GM15510 (cell line): ENCODE measurements around the gene RUSC1.

ENCODE experiments used
- POLR2A ChIP-seq: IDR thresholded peaks from 3 replicates; pipeline ENCODE4 v1.6.1; 2011; ENCODE audit warnings: borderline replicate concordance; ENCODE audit not compliant: insufficient read length; ENCODE audit errors: extremely low read depth

The RUSC1 gene

GRCh38 chr1:155293086-155293749, 27.5 kb upstream of the RUSC1 start:
- TF ChIP-seq POLR2A = no peak

DNA sequence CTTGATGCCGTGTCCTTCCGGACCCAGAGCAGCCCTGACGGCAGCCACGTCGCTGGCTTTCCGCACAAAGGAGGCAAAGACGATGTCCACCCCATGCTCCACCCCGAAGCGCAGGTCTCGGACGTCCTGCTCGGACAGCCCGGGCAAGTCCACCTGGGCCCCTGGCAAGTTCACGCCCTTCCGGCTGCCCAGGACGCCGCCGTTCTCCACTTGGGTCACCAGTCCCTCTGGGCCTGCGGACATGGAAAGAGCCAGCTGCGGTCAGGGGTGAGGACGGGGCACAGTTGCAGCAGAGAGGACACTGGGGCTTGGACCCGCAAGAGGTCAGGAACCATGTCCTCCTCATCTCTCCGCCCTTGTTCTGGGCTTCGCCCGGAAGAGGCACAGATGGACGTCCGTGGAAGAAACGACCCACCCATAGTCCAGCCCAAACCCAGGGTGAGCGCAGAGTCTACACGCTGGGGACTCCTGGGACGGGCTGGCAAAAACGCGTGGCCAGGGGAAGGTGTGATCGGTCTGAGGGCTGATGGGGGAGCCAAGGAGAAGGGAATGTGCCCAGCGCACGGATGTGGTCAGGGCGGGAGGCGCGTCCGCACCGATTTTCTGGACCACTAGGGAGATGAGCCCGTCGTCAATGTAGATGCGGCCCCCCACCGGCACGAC, 26.0 kb upstream of the RUSC1 start:
- no peak for TF ChIP-seq POLR2A

DNA sequence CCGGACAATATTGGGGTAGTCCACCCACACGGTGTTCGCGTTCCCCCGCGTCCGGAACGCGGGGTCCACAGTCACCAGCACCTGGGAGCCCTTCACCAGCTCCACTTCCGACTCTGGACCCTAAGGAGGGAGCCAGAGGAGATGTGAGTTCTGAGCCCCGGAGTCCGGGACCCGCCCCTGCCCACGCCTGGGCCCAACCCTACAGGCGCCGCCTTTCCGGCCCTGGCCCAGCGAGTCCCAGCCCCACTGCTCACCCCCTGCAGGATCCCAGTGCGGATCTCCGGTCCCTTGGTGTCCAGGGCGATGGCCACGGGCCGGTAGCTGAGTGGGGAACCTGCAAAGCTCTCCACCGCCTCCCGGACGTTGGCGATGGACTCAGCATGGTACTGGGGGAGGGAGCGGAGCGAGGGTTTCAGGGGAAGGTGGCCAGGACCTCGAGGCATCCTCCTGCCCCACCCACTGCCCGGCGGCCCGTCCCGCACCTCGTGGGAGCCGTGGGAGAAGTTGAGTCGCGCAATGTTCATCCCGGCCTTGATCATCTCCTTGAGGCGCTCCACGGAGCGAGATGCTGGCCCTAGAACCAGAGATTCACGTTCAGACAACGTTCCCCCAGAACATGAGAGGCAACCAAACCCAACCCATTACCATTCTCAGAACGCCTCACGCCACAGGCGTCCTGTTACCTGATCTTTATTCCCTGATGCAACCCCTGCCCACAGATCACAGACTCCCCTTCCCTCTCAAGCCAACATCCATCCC, 25.3 kb upstream of the RUSC1 start:
- TF ChIP-seq POLR2A = no peak

DNA sequence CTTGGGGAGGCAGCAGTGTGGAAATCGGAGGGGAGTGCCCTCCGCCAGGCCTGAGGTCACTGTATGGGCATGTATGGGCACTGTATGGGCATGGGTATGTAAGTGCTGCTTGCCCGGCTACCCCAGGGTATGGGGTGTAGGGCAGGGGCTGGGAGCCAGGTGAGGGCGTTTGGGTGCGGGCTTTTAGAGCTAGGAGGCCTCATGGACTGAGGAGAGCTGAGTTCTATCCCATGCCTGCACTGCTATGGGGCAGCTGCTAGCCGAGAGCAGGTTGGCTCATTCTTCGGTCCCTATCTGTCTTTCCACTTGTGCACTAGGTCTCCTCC, 24.8 kb upstream of the RUSC1 start:
- no peak for TF ChIP-seq POLR2A

- no peak for TF ChIP-seq POLR2A
These were observed 24.0 kb upstream of the RUSC1 start for GRCh38 chr1:155296661-155297060.

GRCh38 chr1:155297384-155297783, 23.3 kb upstream of the RUSC1 start:
- TF ChIP-seq POLR2A = no peak

- TF ChIP-seq POLR2A = no peak
These were observed 20.7 kb upstream of the RUSC1 start for GRCh38 chr1:155300024-155300423.

DNA sequence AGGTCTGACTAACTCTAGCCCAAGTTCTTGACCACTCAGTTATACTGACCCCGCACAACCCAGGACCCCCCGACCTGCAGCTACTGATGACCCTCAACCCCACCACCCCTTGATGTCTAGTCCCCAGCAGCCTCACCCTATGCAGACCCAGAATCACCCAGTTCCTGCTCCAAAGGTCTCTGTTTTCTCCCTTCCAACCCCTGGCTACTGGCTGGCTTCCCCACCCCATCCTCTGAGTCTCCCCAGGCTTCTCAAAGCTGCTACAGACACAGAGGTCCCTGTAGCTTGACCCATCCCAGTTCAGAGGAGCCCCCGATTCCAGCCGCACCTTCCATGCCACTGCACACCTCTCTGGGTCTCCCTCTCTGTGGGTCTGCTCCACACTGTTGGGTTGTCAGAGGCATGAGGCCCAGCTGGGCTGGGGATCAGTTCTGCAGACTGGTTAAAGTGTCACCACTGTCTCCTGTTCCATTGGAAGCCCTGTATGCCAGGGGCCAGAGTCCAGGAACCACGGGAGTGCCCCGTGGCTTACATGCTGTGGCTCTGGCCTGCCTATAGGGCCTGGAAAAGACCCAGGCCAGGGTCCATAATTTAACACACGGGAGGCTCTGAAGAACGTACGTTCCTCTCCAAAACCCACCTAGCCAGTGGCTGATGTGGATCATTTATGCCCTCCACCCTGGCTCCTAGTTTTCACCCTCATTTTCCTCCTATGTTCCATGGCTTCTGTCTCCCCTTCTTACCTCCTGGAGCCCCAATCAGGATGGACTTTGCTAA, 20.0 kb upstream of the RUSC1 start:
- no peak for TF ChIP-seq POLR2A

DNA sequence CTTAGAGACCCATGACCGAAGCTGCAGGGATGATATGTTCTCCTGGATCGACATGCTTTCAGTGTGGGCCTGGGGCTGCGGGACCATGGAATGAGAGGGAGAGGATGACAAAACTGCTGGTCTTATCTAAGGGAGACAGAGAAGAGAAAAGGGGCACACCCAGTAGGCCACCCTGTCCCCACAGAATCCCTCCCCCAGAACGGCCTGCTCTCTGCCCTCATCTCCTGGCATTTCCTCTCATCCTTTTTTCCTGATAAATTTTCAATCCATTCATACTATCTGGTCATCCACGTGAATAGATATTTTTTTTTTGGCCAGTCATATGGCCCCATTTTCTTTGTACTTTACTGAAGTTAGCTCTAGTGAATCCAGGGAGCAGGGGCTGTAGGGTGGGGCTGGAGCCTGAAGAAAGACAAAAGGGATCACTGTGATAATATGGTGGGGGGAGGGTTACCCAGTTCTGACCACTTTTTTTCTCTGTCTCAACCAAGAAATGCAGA, 19.3 kb upstream of the RUSC1 start, which contains the start of gene PKLR:
Gene PKLR, minus strand, starts transcription at position 97 of the 500 bp plus-strand sequence. Its CDS starts 43 bp downstream, at position 54.
- no peak for TF ChIP-seq POLR2A

DNA sequence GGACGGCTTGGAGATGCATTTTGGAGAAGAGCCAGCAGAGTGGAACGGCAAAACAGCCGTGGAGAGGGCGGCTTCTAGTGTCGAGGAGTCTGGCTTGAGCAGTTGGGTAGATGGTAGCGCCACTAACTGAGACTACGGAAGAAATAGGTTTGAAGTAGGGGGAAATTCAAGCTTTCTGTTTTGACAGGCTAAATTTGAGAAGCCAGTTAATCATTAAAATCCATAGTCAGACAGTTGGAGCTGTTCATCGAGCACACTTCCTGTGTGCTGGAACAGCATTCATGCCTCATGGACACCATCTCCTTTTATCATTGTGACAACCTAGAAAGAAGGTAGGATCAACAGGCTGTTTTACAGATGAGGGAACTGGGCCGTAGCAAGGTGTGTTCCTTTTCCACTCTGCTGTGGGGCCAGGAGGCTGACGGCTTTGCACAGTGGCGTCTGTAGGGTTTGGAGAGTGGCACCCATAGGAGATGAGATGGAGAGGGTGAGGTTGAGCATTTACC, 16.1 kb upstream of the RUSC1 start:
- TF ChIP-seq POLR2A = no peak

- TF ChIP-seq POLR2A = no peak
These were observed 14.8 kb upstream of the RUSC1 start for GRCh38 chr1:155305881-155306391.

DNA sequence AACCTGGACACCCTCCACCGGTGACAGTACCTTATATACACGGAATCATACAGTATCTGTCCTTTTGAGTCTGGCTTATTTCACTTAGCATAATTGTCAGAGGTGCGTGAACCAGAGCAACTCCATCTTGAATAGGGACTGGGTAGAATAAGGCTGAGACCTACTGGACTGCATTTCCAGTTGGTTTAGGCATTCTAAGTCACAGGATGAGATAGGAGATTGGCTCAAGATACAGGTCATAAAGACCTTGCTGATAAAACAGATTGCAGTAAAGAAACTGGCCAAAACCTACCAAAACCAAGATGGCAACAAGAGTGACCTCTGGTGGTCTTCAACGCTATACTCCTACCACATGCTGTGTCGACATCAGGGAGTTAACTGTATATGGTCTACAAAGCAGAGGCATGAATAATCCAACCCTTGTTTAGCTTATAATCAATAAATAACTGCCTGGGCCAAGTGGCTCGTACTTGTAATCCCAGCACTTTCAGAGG, 13.4 kb upstream of the RUSC1 start:
- TF ChIP-seq POLR2A = no peak

- TF ChIP-seq POLR2A = peak; percentile 75
These were observed 11.9 kb upstream of the RUSC1 start, which contains the start of gene FDPS for GRCh38 chr1:155308493-155309422. Gene FDPS, plus strand, starts transcription at chr1:155308866. Its CDS starts 924 bp downstream, at chr1:155309790.
